Smooth muscle cell (in vitro differentiated cells): ENCODE results near the gene HOXD3. TPM values are rescaled to one million over a fixed set of nuclear protein-coding genes. Genes with fewer than 3 reads are reported as not detected.

ENCODE experiments used
- DNase-seq: peaks from one replicate; lab custom pipeline; 2025; ENCODE audit not compliant: unreplicated experiment; lab: John Stamatoyannopoulos, UW
- H2AFZ ChIP-seq: fragments of 200-600 bp; sonication (generic); 2 replicates; pipeline ENCODE4 v1.6.0; 2016; ENCODE audit warnings: antibody characterized with exemption, low read depth, mild to moderate bottlenecking
- H3F3A ChIP-seq: fragments of 200-600 bp; sonication (generic); 2 replicates; pipeline ENCODE4 v1.6.0; 2017; ENCODE audit warnings: antibody characterized with exemption, low read depth
- H3K27ac ChIP-seq: fragments of 200-600 bp; sonication (generic); 2 replicates; pipeline ENCODE4 v1.5.1; 2016; ENCODE audit warnings: low read depth, mild to moderate bottlenecking
- H3K27me3 ChIP-seq: fragments of 200-600 bp; sonication (generic); 2 replicates; pipeline ENCODE4 v1.6.1; 2016; ENCODE audit warnings: low read depth, mild to moderate bottlenecking
- H3K36me3 ChIP-seq: fragments of 200-600 bp; sonication (generic); 2 replicates; pipeline ENCODE4 v1.5.1; 2016; ENCODE audit warnings: low read depth
- H3K4me1 ChIP-seq: fragments of 200-600 bp; sonication (generic); 2 replicates; pipeline ENCODE4 v1.5.1; 2016; ENCODE audit warnings: low read depth
- H3K4me2 ChIP-seq: fragments of 200-600 bp; sonication (generic); 2 replicates; pipeline ENCODE4 v1.6.0; 2016; ENCODE audit warnings: mild to moderate bottlenecking
- H3K4me3 ChIP-seq: fragments of 200-600 bp; sonication (generic); 2 replicates; pipeline ENCODE4 v1.5.1; 2016; ENCODE audit warnings: mild to moderate bottlenecking
- H3K79me2 ChIP-seq: fragments of 200-600 bp; sonication (generic); 2 replicates; pipeline ENCODE4 v1.6.0; 2016; ENCODE audit warnings: low read depth, mild to moderate bottlenecking
- H3K9ac ChIP-seq: fragments of 200-600 bp; sonication (generic); 2 replicates; pipeline ENCODE4 v1.6.0; 2016; ENCODE audit warnings: low read depth
- H3K9me3 ChIP-seq: fragments of 200-600 bp; sonication (generic); replicated peaks from 2 replicates; pipeline ENCODE4 v1.5.1; 2016; ENCODE audit warnings: low read depth
- H4K20me1 ChIP-seq: fragments of 200-600 bp; sonication (generic); 2 replicates; pipeline ENCODE4 v1.6.0; 2016; ENCODE audit warnings: low read depth
- WGBS: methylation state at CpG from one replicate; pipeline ENCODE4 v1.1.7; 2016; ENCODE audit warnings: low lambda C conversion rate; 5-methylcytosine and 5-hydroxymethylcytosine counted together
- polyA plus RNA-seq: library from polyadenylated mRNA; unstranded; fragments of >200 nt; fragmentation: Nextera tagmentation; extraction: Ambion mirVana; gene quantifications from 2 replicates; pipeline ENCODE4 v1.2.1, GENCODE V29; 2016
- total RNA-seq: library from RNA; depleted of rRNA; stranded (reverse); fragments of >200 nt; gene quantifications from 2 replicates; pipeline ENCODE4 v1.2.3, GENCODE V29; 2014
- TF ChIP-seq, protein P1 (sequence below): fragments of 200-600 bp; sonication (generic); IDR thresholded peaks from 2 replicates; pipeline ENCODE4 v1.5.1; 2017; ENCODE audit warnings: borderline replicate concordance, mild to moderate bottlenecking, antibody characterized with exemption; ENCODE audit not compliant: insufficient read depth, poor library complexity, severe bottlenecking

HOXD3 gene
- total and polyA plus RNA-seq, 2 experiments from 2014 or later, result not detected

- H3F3A ChIP-seq, result no peaks in the 10 kb centered on the region
- WGBS, result 89% methylated on average over 3 of the region's 3 CpGs
- no peaks in the 10 kb centered on the region for H3K79me2 ChIP-seq
- TF ChIP-seq, protein P1, sequence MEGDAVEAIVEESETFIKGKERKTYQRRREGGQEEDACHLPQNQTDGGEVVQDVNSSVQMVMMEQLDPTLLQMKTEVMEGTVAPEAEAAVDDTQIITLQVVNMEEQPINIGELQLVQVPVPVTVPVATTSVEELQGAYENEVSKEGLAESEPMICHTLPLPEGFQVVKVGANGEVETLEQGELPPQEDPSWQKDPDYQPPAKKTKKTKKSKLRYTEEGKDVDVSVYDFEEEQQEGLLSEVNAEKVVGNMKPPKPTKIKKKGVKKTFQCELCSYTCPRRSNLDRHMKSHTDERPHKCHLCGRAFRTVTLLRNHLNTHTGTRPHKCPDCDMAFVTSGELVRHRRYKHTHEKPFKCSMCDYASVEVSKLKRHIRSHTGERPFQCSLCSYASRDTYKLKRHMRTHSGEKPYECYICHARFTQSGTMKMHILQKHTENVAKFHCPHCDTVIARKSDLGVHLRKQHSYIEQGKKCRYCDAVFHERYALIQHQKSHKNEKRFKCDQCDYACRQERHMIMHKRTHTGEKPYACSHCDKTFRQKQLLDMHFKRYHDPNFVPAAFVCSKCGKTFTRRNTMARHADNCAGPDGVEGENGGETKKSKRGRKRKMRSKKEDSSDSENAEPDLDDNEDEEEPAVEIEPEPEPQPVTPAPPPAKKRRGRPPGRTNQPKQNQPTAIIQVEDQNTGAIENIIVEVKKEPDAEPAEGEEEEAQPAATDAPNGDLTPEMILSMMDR, result no peak
- H2AFZ ChIP-seq, result no peak overlapping the region
- H3K4me3 ChIP-seq, result no peak overlapping the region
- peaks cover 99% of the 10 kb centered on the region for H3K27me3 ChIP-seq
- H3K27ac ChIP-seq, result no peak overlapping the region
- no peaks in the 10 kb centered on the region for H3K36me3 ChIP-seq
- H3K4me1 ChIP-seq, result peaks cover 5% of the 10 kb centered on the region
- H4K20me1 ChIP-seq, result no peaks in the 10 kb centered on the region
- DNase-seq, result no peak
- H3K9me3 ChIP-seq, result no peaks in the 10 kb centered on the region
- no peak overlapping the region for H3K4me2 ChIP-seq
- no peak overlapping the region for H3K9ac ChIP-seq
Observed at GRCh38 chr2:176182671-176183070, 25.6 kb downstream of the HOXD3 start.

GRCh38 chr2:176184749-176185148 lies 27.6 kb downstream of the HOXD3 start:
- Histone ChIP-seq H3K4me3 (no peak overlapping the region), H3K79me2 (no peaks in the 10 kb centered on the region), H3K9me3 (no peaks in the 10 kb centered on the region), H3K4me1 (peaks cover 8% of the 10 kb centered on the region), H3K27me3 (peaks cover 99% of the 10 kb centered on the region), H3K36me3 (no peaks in the 10 kb centered on the region), H3F3A (no peaks in the 10 kb centered on the region), H3K9ac (no peak overlapping the region), H4K20me1 (no peaks in the 10 kb centered on the region), H2AFZ (no peak overlapping the region), H3K27ac (no peak overlapping the region), H3K4me2 (no peak overlapping the region)
- TF ChIP-seq, protein P1, result no peak
- 61% methylated on average over 2 of the region's 2 CpGs for WGBS
- no peak for DNase-seq

- Histone ChIP-seq H3K4me2 (no peak overlapping the region), H3K9me3 (no peaks in the 10 kb centered on the region), H3K36me3 (no peaks in the 10 kb centered on the region), H4K20me1 (no peaks in the 10 kb centered on the region), H2AFZ (no peak overlapping the region), H3K4me1 (peaks cover 8% of the 10 kb centered on the region), H3F3A (no peaks in the 10 kb centered on the region), H3K9ac (no peak overlapping the region), H3K27me3 (peaks cover 99% of the 10 kb centered on the region), H3K79me2 (no peaks in the 10 kb centered on the region), H3K27ac (no peak overlapping the region), H3K4me3 (no peak overlapping the region)
- TF ChIP-seq, protein P1, result no peak
- WGBS, result 83% methylated on average over 2 of the region's 2 CpGs
- no peak for DNase-seq
Observed at GRCh38 chr2:176186024-176186423, 28.9 kb downstream of the HOXD3 start.

DNA sequence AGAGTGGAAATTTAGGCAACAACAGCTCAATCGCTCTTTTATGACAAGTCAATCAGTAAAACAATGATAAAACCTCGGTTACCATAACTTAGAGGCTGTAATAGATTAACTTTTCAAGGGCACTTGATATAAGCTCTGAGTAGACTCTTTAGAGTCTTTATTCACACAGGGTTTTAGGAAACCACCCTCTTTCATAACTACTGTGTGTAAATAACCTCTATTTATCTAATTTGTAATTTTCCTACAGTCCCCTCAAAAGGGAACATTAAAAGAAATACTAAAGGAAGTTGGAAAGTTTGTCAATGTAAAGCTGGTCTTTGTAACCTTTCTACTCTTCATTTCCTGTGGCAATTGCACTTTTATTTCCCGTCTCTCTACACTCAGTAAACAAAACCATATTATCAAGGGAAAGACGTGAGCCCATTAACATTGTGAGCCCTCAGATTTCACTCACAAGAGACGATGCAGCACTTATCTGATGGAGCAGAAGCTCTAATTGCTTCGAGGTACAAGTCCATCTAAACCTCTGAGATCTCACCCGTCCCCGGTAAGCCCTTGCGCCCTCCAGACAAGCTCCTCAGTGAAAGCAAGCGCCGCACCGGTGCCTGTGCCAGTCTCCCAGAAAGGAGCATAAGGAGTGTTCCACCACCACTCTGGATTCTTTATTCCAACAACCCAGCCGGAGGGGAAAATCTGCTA lies 30.2 kb downstream of the HOXD3 start:
- Histone ChIP-seq H3K4me2 (peak overlapping the region; percentile 98), H3K4me3 (peak overlapping the region; percentile 59), H3K36me3 (no peaks in the 10 kb centered on the region), H3K9me3 (no peaks in the 10 kb centered on the region), H3K27ac (no peak overlapping the region), H3K79me2 (no peaks in the 10 kb centered on the region), H3K4me1 (peaks cover 8% of the 10 kb centered on the region), H4K20me1 (no peaks in the 10 kb centered on the region), H3K9ac (no peak overlapping the region), H2AFZ (peak overlapping the region; percentile 80), H3K27me3 (peaks cover 100% of the 10 kb centered on the region), H3F3A (no peaks in the 10 kb centered on the region)
- 9% methylated on average over 13 of the region's 13 CpGs for WGBS
- no peak for DNase-seq
- TF ChIP-seq, protein P1, result no peak
